ENCODE data around the gene THTPA. TPM values are rescaled to one million over a fixed set of nuclear protein-coding genes. Genes with fewer than 3 reads are reported as not detected.
A peak's percentile ranks its signal among the peaks of the same experiment; 100 is the strongest.
"Not testable (repeated sequence)": the region's sequence is repeated elsewhere in the genome, so short reads cannot be mapped to it uniquely, and the experiment has no call there.

Gene THTPA
- total and polyA plus RNA-seq, 2 of the 13 experiments (the other 11 are each of a cell fraction or from before 2014, with no cell fraction given): 7.4 to 8.7 TPM

- TF ChIP-seq ZBTB21 (CRISPR knock-in tag; IDR thresholded peaks at IDR 0.05): peak; percentile 70; the same call in 1 of the 2 replicates
Measured at GRCh38 chr14:23582906-23583760, 27.1 kb downstream of the THTPA start (continued).

DNA sequence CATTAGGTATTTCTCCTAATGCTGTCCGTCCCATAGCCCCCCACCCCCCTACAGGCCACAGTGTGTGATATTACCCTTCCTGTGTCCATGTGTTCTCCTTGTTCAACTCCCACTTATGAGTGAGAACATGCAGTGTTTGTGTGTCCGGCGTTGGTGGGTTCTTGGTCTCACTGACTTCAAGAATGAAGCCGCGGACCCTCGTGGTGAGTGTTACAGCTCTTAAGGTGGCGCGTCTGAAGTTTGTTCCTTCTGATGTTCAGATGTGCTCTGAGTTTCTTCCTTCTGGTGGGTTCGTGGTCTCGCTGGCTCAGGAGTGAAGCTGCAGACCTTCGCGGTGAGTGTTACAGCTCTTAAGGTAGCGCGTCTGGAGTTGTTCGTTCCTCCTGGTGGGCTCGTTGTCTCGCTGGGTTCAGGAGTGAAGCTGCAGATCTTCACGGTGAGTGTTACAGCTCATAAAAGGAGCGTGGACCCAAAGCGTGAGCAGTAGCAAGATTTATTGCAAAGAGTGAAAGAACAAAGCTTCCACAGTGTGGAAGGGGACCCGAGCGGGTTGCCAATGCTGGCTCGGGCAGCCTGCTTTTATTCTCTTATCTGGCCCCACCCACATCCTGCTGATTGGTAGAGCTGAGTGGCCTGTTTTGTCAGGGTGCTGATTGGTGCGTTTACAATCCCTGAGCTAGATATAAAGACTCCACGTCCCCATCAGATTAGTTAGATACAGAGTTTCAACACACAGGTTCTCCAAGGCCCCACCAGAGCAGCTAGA is 27.9 kb downstream of the THTPA start:
- H3K27me3 ChIP-seq (ENCODE audit: control insufficient read depth in 1 of 2, insufficient read depth in 2 of 2, low read length in 2 of 2); FAIRE-seq; H3K79me2 ChIP-seq (ENCODE audit: insufficient read depth, low read length); H2AFZ ChIP-seq (ENCODE audit: low read length); H3K36me3 ChIP-seq (replicated peaks in 1 of 2; ENCODE audit: control insufficient read depth in 1 of 2, insufficient read depth in 2 of 2, low read length in 2 of 2); H4K20me1 ChIP-seq (ENCODE audit: insufficient read depth, low read length); in situ Hi-C loops (cut with HindIII; ENCODE audit: extremely low pct_ligation_motif_present, low pct_unique_long_range_greater_than_20kb); H3K9me3 ChIP-seq (ENCODE audit: low read length); CTCF ChIA-PET (ENCODE audit: low intra/inter-chr PET ratio, low total read pairs): not testable (repeated sequence)
- Histone ChIP-seq H3K4me2 (ENCODE audit: low read depth, low read length) (peak overlapping the region; percentile 68; the same call in 1 of the 2 replicates), H3K4me1 (ENCODE audit: insufficient read depth, low read length) (peaks cover 41% of the 10 kb centered on the region), H3K9ac (ENCODE audit: insufficient read depth, low read depth, low read length) (peak overlapping the region; percentile 32; the same call in 1 of the 2 replicates), H3K4me3 (replicated peaks in 1 of 3; ENCODE audit: insufficient read depth in 1 of 3, low read depth in 2 of 3, low read length in 3 of 3) (peak overlapping the region in 2 of 3 experiments; percentile 32 to 42; a peak in 4 of 6 replicates), H3K27ac (ENCODE audit: extremely low read length, insufficient read depth, low read length) (peak overlapping the region; percentile 78)
- intact Hi-C loops (cut with micrococcal nuclease; ENCODE audit: unreplicated experiment): loop anchor here (10.0 kb wide), 1 partner anchor 851 kb away; no protein-coding TSS in a partner anchor
- POLR2A ChIA-PET: interaction anchor here (0.9 to 8.8 kb wide), 16 partner anchors 12 to 563 kb away, joined by 3 to 924 read pairs (median 8); partner anchors contain the start of genes AP1G2, DHRS2, PSME2 and THTPA
- ATAC-seq (peak; percentile 68), DNase-seq (ENCODE audit: low spot score) (peak; percentile 98)
- TSS peak; percentile 98 for BruUV-seq (replicated peaks)
- 38% methylated on average over 25 of the region's 25 CpGs for WGBS (ENCODE audit: low lambda C conversion rate)
- TF ChIP-seq ZNF350 (CRISPR knock-in tag; IDR thresholded peaks at IDR 0.05; ENCODE audit: borderline replicate concordance, low read depth): peak; percentile 94
- TF ChIP-seq, protein P1, sequence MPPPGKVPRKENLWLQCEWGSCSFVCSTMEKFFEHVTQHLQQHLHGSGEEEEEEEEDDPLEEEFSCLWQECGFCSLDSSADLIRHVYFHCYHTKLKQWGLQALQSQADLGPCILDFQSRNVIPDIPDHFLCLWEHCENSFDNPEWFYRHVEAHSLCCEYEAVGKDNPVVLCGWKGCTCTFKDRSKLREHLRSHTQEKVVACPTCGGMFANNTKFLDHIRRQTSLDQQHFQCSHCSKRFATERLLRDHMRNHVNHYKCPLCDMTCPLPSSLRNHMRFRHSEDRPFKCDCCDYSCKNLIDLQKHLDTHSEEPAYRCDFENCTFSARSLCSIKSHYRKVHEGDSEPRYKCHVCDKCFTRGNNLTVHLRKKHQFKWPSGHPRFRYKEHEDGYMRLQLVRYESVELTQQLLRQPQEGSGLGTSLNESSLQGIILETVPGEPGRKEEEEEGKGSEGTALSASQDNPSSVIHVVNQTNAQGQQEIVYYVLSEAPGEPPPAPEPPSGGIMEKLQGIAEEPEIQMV (CRISPR knock-in tag; IDR thresholded peaks at IDR 0.05; ENCODE audit: low read depth): peak; percentile 95
- TF ChIP-seq, protein P2, sequence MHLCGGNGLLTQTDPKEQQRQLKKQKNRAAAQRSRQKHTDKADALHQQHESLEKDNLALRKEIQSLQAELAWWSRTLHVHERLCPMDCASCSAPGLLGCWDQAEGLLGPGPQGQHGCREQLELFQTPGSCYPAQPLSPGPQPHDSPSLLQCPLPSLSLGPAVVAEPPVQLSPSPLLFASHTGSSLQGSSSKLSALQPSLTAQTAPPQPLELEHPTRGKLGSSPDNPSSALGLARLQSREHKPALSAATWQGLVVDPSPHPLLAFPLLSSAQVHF (CRISPR knock-in tag; IDR thresholded peaks at IDR 0.05): peak; percentile 95
- TF ChIP-seq MAFK (conservative IDR thresholded peaks at IDR 0.05 in 1 of 2, IDR thresholded peaks at IDR 0.05 in 1 of 2; ENCODE audit: low read length in 2 of 2): peak in 1 of 2 experiments; percentile 0; a peak in 1 of 4 replicates
- TF ChIP-seq CBX5 (CRISPR knock-in tag; IDR thresholded peaks at IDR 0.05; ENCODE audit: borderline replicate concordance): peak; percentile 92
- peak; percentile 44; the same call in 1 of the 2 replicates for TF ChIP-seq TBX3 (IDR thresholded peaks at IDR 0.05; ENCODE audit: borderline replicate concordance)
- TF ChIP-seq YEATS2 (CRISPR knock-in tag; IDR thresholded peaks at IDR 0.05; ENCODE audit: borderline replicate concordance): peak; percentile 89
- peak; percentile 29; the same call in 1 of the 2 replicates for TF ChIP-seq SNAPC2 (CRISPR knock-in tag; IDR thresholded peaks at IDR 0.05)
- peak; percentile 95; the same call in 1 of the 2 replicates for TF ChIP-seq ZNF468 (CRISPR knock-in tag; IDR thresholded peaks at IDR 0.05)
- TF ChIP-seq U2AF2 (IDR thresholded peaks at IDR 0.05; ENCODE audit: low read depth, low read length): 0 out of 2 replicates have a peak, but pooled peaks have one; percentile 71
- TF ChIP-seq ZNF180 (CRISPR knock-in tag; IDR thresholded peaks at IDR 0.05; ENCODE audit: borderline replicate concordance, low read depth): 0 out of 2 replicates have a peak, but pooled peaks have one; percentile 34
- TF ChIP-seq, protein P3, sequence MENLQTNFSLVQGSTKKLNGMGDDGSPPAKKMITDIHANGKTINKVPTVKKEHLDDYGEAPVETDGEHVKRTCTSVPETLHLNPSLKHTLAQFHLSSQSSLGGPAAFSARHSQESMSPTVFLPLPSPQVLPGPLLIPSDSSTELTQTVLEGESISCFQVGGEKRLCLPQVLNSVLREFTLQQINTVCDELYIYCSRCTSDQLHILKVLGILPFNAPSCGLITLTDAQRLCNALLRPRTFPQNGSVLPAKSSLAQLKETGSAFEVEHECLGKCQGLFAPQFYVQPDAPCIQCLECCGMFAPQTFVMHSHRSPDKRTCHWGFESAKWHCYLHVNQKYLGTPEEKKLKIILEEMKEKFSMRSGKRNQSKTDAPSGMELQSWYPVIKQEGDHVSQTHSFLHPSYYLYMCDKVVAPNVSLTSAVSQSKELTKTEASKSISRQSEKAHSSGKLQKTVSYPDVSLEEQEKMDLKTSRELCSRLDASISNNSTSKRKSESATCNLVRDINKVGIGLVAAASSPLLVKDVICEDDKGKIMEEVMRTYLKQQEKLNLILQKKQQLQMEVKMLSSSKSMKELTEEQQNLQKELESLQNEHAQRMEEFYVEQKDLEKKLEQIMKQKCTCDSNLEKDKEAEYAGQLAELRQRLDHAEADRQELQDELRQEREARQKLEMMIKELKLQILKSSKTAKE (CRISPR knock-in tag; IDR thresholded peaks at IDR 0.05; ENCODE audit: borderline replicate concordance): 0 out of 2 replicates have a peak, but pooled peaks have one; percentile 21
- TF ChIP-seq HNRNPH1 (optimal IDR thresholded peaks at IDR 0.05; ENCODE audit: low read depth, low read length): peak; percentile 92

Measured in HepG2 (cell line).